ENCODE results near the gene BRCA2. TPM values are rescaled to one million over a fixed set of nuclear protein-coding genes. Genes with fewer than 3 reads are reported as not detected.
A peak's percentile ranks its signal among the peaks of the same experiment; 100 is the strongest.

Gene BRCA2
- total RNA-seq, 4 donors from 2014 or later, result 2.1 to 6.1 (median 4.1) TPM

DNA sequence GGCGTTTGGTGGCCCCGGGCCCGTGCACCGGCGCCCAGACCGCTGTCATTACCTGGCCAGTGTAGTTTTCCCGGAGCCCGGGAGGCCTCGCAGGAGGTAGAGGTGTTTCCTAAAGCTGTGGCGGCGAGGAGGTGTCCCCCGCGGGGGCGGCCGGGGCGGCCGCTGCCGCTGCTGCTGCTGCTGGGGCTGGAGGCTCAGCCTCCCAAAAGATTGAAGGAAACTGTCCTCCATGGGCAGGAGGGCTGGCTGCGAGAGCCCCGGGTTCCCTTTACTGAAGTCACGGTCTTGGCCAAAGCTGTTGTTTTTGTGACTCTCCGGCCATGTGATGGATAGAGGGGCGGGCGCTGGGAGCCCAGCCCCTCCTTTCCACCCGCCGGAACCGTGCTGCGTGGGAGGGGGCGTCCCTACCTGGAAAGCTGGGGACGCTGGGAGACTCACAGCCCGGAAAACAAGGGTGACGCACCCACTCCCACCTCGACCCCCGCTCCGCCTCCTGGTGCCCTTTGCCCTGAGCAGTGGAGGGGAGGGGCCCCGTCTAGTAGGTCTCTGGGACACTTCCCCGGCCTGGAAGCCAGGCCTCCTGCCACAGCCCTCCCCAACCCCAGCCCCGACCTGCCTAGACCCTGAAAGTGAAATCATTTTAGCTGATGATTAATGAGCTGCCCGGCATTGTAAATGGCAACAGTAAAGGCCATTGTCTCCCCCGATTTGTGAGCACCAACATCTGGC lies 112.7 kb downstream of the BRCA2 start, which contains the start of gene N4BP2L1:
Gene N4BP2L1, minus strand, starts transcription at position 279 of the 729 bp plus-strand sequence. Its CDS starts 48 bp downstream, at position 231.
- Histone ChIP-seq H3K4me1 (peaks cover 3 to 39% (median 17%) of the 10 kb centered on the region in 3 donors), H3K36me3 (no peaks in the 10 kb centered on the region), H3K9me3 (no peaks in the 10 kb centered on the region), H3K27ac (peak within 1 kb of the TSS; percentile 88 to 95 (median 92)), H3K4me3 (peak within 1 kb of the TSS; percentile 71 to 90 (median 88)), H3K27me3 (no peaks in the 10 kb centered on the region)
- WGBS, 2 donors, result 0% methylated on average over 11 to 18 of the region's 40 CpGs
- intact Hi-C loops (cut with DNase I), result no loop called here
- TF ChIP-seq, protein P1, sequence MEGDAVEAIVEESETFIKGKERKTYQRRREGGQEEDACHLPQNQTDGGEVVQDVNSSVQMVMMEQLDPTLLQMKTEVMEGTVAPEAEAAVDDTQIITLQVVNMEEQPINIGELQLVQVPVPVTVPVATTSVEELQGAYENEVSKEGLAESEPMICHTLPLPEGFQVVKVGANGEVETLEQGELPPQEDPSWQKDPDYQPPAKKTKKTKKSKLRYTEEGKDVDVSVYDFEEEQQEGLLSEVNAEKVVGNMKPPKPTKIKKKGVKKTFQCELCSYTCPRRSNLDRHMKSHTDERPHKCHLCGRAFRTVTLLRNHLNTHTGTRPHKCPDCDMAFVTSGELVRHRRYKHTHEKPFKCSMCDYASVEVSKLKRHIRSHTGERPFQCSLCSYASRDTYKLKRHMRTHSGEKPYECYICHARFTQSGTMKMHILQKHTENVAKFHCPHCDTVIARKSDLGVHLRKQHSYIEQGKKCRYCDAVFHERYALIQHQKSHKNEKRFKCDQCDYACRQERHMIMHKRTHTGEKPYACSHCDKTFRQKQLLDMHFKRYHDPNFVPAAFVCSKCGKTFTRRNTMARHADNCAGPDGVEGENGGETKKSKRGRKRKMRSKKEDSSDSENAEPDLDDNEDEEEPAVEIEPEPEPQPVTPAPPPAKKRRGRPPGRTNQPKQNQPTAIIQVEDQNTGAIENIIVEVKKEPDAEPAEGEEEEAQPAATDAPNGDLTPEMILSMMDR (IDR thresholded peaks at IDR 0.05), result no peak
- TF ChIP-seq POLR2A (IDR thresholded peaks at IDR 0.05), result peak in 2 of 4 donors; percentile 91 to 92
- peak; percentile 45 for DNase-seq

DNA sequence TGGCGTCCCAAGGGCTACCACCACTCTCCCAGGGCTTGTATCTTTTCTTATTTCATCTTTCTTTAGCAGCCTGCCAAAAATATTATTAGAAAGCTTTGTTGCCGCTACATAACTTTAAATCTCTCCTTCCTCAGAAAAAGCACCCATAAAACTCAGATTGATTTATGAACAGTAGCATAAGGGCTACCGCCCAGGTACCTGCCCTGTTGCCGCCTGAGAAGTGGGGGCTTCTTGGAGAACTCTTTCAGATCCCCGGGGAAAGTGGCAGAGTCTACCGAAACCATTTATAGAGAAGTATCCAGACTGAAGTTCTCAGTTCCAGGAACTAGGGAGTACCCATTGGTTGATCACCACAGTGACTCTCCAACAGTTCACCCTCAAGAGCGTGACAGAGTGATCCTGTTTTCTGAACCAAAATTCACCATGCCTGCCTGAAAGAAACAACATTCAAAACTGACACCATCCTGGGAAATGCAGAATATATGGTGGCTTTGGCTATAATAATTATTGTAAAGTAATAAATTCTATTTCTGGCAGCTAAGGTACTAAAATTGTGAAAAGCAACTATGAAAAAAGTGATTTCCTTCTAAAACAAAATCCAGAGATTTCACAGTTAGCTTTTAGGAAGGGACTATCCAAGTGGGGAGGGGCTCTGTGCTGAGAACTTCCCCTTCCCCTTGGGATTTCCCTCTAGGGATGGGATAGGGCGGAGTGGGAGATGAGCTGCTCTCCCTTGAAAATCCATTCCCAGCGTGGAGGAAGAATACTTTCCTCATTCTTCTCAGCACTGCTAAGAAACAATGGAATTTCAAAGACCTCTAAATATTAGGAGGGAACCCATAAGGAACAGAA lies 113.5 kb downstream of the BRCA2 start:
- peak overlapping the region; percentile 88 to 95 (median 92) for H3K27ac ChIP-seq
- H3K36me3 ChIP-seq, result no peaks in the 10 kb centered on the region
- H3K27me3 ChIP-seq, result no peaks in the 10 kb centered on the region
- peak overlapping the region; percentile 71 to 90 (median 88) for H3K4me3 ChIP-seq
- H3K4me1 ChIP-seq, result peaks cover 3 to 39% (median 17%) of the 10 kb centered on the region in 3 donors
- TF ChIP-seq, protein P1 (IDR thresholded peaks at IDR 0.05), result no peak
- TF ChIP-seq POLR2A (IDR thresholded peaks at IDR 0.05), result no peak
- intact Hi-C loops (cut with DNase I), result no loop called here
- 31 to 38% methylated on average over 4 to 9 of the region's 9 CpGs for WGBS, 2 donors
- no peak for DNase-seq
- no peaks in the 10 kb centered on the region for H3K9me3 ChIP-seq

DNA sequence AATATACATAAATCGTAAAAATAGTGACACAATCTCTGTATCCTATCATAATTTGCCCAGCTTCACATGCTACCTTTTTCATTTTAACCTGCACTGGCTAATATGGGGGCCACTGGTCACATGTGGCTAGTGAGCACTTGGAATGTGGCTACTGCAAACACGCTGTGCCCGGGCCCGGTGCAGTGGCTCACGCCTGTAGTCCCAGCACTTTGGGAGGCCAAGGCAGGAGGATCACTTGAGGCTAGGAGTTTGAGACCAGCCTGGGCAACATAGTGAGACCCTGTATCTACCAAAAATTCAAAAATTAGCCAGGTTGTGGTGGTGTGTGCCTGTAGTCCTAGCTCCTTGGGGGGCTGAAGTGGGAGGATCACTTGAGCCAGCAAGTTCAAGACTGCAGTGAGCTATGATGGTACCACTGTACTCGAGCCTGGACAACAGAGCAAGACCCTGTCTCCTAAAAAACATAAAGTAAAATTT lies 114.2 kb downstream of the BRCA2 start:
- H3K9me3 ChIP-seq, result no peaks in the 10 kb centered on the region
- H3K27me3 ChIP-seq, result no peaks in the 10 kb centered on the region
- no peak overlapping the region for H3K4me3 ChIP-seq
- H3K4me1 ChIP-seq, result peaks cover 3 to 35% (median 17%) of the 10 kb centered on the region in 3 donors
- no peak for DNase-seq
- 90 to 97% methylated on average over 6 of the region's 6 CpGs for WGBS, 2 donors
- no peaks in the 10 kb centered on the region for H3K36me3 ChIP-seq
- intact Hi-C loops (cut with DNase I), result no loop called here
- peak overlapping the region in 2 of 4 donors; percentile 94 to 95 for H3K27ac ChIP-seq
- TF ChIP-seq POLR2A (IDR thresholded peaks at IDR 0.05), result no peak
- TF ChIP-seq, protein P1 (IDR thresholded peaks at IDR 0.05), result no peak

DNA sequence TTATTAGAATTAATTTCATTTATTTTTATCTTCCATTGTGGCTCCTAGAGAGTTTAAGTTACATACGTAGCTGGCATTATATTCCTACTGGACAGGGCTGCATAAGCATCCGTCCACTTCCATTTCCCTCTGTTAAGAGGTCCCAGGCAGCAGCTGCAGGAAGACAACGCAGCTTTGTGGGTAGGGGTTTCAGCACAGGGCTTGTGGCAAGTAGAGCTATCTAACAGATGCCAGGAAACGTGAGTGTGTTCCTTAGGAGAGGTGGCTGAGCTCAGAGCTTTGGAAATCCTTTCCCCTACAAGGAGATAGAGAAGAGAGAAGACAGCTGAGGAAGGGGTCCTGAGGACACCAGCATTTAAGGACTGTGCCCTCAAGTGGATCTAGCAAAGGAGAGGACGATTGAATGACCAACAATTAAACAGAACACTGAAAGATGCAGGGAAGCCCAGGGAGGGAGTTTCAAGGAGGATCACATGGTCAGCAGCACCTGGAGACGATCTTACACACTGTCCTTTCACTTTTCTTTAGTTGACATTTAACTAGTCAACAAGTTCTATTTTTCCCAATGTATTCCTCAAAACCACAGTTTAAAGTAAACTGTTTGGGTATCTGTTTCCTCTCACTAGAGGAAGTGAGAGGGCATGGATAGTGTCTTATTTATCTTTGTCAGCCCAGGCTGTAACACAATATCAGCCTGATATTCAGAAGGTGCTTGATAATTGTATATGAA lies 114.9 kb downstream of the BRCA2 start:
- peaks cover 3 to 32% (median 17%) of the 10 kb centered on the region in 3 donors for H3K4me1 ChIP-seq
- no peak for DNase-seq
- TF ChIP-seq POLR2A (IDR thresholded peaks at IDR 0.05), result no peak
- TF ChIP-seq, protein P1 (IDR thresholded peaks at IDR 0.05), result no peak
- WGBS, 2 donors, result 64 to 81% methylated on average over 6 of the region's 6 CpGs
- no peak overlapping the region for H3K4me3 ChIP-seq
- H3K36me3 ChIP-seq, result peaks cover 0 to 6% (median 0%) of the 10 kb centered on the region in 3 donors
- H3K27me3 ChIP-seq, result no peaks in the 10 kb centered on the region
- H3K9me3 ChIP-seq, result no peaks in the 10 kb centered on the region
- H3K27ac ChIP-seq, result no peak overlapping the region
- intact Hi-C loops (cut with DNase I), result no loop called here

Measured in esophagus squamous epithelium (tissue), 5 donors.